ENCODE measurements around the gene CCDC86. TPM values are rescaled to one million over a fixed set of nuclear protein-coding genes. Genes with fewer than 3 reads are reported as not detected.

CCDC86 gene
- total and polyA plus RNA-seq, 9 of the 15 experiments (the other 6 are each of a cell fraction or from before 2014, with no cell fraction given), result 4.6 to 102 (median 25.2) TPM

GRCh38 chr11:60841797-60842667, at the start of gene CCDC86 (continued):
- TF ChIP-seq MLX (CRISPR knock-in tag; conservative IDR thresholded peaks at IDR 0.05), result no peak; a peak in 1 of 4 replicates
- no peak for TF ChIP-seq TRIM25 (IDR thresholded peaks at IDR 0.05; ENCODE audit: borderline replicate concordance)
- TF ChIP-seq ZBTB7A (IDR thresholded peaks at IDR 0.05; ENCODE audit: borderline replicate concordance, control insufficient read depth, low read depth, low read length), result peak; percentile 80
- peak; percentile 54; the same call in 1 of the 2 replicates for TF ChIP-seq SUPT5H (IDR thresholded peaks at IDR 0.05)
- TF ChIP-seq ZNF280B (CRISPR knock-in tag; IDR thresholded peaks at IDR 0.05), result no peak
- TF ChIP-seq NFIC (IDR thresholded peaks at IDR 0.05), result no peak
- TF ChIP-seq DNMT1 (IDR thresholded peaks at IDR 0.05), result no peak
- no peak for TF ChIP-seq TSHZ1 (CRISPR knock-in tag; IDR thresholded peaks at IDR 0.05)
- no peak for TF ChIP-seq IRF1 (CRISPR knock-in tag; IDR thresholded peaks at IDR 0.05; ENCODE audit: borderline replicate concordance)
- TF ChIP-seq GTF2A2 (tag; IDR thresholded peaks at IDR 0.05), result no peak
- TF ChIP-seq ZNF280A (IDR thresholded peaks at IDR 0.05; ENCODE audit: low read depth, partially characterized antibody), result no peak
- no peak for TF ChIP-seq ZC3H11A (IDR thresholded peaks at IDR 0.05; ENCODE audit: low read depth, low read length)
- no peak for TF ChIP-seq NFATC3 (IDR thresholded peaks at IDR 0.05)
- no peak for TF ChIP-seq ZNF282 (CRISPR knock-in tag; IDR thresholded peaks at IDR 0.05)
- peak; percentile 92 for TF ChIP-seq TFAP4 (CRISPR knock-in tag; IDR thresholded peaks at IDR 0.05; ENCODE audit: borderline replicate concordance)
